VCaP (cell line): ENCODE measurements around the gene HBD.

Experiments used
- H3K27ac ChIP-seq: fragments of 450-650 bp; 2 replicates; pipeline ENCODE4 v1.5.1; 2017
- CTCF ChIP-seq: fragments of 450-650 bp; conservative IDR thresholded peaks from 2 replicates; pipeline ENCODE4 v1.5.1; 2017; ENCODE audit warnings: mild to moderate bottlenecking, moderate library complexity

HBD gene

DNA sequence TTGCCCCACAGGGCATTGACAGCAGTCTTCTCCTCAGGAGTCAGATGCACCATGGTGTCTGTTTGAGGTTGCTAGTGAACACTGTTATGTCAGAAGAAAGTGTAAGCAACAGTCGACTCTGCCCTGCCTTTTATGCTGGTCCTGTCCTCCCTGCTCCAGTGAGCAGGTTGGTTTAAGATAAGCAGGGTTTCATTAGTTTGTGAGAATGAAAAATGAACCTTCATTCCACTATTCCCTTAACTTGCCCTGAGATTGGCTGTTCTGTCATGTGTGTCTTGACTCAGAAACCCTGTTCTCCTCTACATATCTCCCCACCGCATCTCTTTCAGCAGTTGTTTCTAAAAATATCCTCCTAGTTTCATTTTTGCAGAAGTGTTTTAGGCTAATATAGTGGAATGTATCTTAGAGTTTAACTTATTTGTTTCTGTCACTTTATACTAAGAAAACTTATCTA, at the start of gene HBD:
Gene HBD (minus strand): TSS at position 103 of the 454 bp plus-strand sequence. CDS start 50 bp downstream, at position 53.
- no peak for TF ChIP-seq CTCF
- no peak within 1 kb of the TSS for H3K27ac ChIP-seq

DNA sequence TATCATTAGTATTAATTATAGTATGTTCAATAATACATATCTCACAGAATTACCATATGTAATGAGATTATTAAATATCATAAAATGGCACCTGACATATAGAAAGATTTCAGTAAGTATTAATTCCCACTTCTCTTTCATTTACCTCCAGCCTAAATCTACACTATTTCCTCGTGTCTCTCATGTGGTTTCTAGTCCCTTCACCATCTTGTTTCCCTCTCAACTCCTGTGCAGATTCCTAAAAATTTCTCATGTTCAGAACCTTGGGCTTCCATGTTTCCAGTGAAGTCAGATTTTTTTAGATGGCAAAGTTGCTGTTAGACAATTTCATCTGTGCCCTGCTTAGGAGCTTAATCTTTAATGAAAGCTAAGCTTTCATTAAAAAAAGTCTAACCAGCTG, 49.6 kb upstream of the HBD start:
- TF ChIP-seq CTCF, result no peak
- no peak overlapping the region for H3K27ac ChIP-seq

DNA sequence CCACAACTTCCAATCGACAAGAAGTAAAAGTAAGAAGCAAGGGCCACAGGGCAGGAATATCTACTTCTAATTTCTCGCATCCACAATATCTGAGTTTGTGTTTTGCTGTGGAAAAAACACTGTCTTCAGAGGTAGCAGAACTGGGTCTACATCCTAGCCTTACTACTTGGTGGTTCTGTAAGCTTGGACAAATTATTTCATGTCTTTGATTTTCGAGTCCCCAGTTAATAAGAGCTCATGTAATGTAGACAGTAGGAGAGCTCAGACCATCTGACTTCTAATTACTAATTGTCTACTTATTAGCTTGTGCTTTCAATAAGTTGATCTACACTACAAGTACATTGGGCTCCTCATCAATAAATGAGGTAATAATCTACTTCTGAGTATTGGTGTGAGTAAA, 48.8 kb upstream of the HBD start:
- TF ChIP-seq CTCF, result no peak
- H3K27ac ChIP-seq, result no peak overlapping the region

GRCh38 chr11:5282628-5283027, 48.3 kb upstream of the HBD start:
- TF ChIP-seq CTCF, result no peak
- H3K27ac ChIP-seq, result no peak overlapping the region

GRCh38 chr11:5281596-5281995, 47.3 kb upstream of the HBD start:
- no peak overlapping the region for H3K27ac ChIP-seq
- no peak for TF ChIP-seq CTCF

GRCh38 chr11:5280582-5281102, 46.4 kb upstream of the HBD start:
- no peak overlapping the region for H3K27ac ChIP-seq
- no peak for TF ChIP-seq CTCF

GRCh38 chr11:5279471-5280090, 45.3 kb upstream of the HBD start:
- no peak overlapping the region for H3K27ac ChIP-seq
- no peak for TF ChIP-seq CTCF
